ENCODE results near the gene RUFY1.
"Not testable (repeated sequence)": the region's sequence is repeated elsewhere in the genome, so short reads cannot be mapped to it uniquely, and the experiment has no call there.

The RUFY1 gene

DNA sequence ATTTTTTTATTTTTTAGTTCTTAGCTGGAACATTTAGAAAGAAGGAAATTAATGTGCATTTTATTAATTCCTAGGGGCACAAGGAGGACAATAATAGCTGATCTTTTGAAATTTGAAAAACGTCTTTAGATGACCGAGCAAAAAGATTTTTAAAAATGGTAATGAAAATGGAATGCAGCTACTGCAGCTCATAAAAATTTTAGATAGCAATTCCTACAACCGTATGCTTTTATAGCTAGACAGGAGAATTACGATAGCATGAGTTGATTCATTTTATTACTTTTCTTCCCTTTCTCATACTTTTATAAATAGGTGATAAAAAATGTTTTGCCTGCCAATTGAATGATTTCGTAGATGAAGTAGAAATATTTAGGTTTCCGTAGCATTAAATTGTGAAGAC, 13.7 kb upstream of the RUFY1 start:
- no peak for DNase-seq

DNA sequence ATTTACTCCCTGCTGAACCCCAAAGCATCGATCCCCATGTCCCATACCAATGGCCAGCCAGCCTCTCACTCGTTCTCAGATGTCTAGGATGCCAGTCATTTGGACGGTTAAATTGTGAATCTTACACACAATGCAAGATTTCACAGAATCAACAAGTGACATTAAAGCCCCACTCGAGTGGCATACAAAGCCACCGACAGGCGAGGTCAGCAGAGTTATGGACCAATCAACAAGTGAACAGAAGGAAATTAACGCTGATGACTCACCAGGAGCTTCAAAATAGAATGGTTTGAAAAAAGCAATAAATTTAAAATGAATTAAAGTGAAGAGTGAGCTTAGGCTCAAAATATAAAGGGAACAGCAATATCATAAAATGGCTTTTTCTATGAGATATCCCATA, 8.2 kb upstream of the RUFY1 start:
- no peak for DNase-seq

- not testable (repeated sequence) for DNase-seq
Observed at GRCh38 chr5:179543275-179543674, 7.1 kb upstream of the RUFY1 start.

DNA sequence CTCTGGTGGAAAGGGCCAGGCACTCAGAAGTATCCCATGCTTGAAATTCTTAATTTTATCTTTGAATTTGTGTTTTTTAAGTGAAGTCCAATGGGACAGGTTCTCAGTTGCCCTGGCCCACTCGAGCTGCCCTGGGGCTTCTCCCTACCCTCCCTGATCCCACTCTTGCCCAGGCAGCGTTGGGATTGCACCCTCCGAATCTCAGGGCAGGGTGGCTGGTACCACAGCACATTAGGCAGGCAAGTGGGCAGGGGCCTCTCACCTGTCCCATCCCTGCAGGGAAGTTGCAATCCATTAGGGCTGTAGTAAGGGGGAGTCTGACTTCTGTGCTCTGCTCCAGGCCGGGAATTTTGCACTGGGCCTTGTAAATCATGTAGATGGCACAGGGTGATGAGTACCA, 2.7 kb downstream of the RUFY1 start:
- no peak for DNase-seq

DNA sequence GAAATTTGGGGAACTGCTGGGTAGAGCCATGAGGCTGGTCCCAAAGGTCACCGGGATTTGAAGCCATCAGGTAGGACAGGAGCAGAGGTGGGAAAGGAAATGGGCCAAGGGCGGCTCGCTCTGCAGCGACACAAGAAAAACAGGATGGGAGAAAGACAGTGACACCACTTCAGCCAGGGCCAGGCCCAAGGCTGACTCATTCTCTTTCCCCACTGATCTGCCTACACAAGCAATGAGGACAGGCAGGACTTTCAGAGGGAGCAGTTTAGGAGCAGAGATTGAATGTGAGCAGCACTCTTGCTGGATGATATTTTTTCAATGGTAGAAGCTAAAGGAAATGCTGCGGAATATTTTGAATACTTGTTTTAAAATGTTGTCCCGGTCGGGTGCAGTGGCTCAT, 3.5 kb downstream of the RUFY1 start:
- DNase-seq: peak; percentile 91

DNA sequence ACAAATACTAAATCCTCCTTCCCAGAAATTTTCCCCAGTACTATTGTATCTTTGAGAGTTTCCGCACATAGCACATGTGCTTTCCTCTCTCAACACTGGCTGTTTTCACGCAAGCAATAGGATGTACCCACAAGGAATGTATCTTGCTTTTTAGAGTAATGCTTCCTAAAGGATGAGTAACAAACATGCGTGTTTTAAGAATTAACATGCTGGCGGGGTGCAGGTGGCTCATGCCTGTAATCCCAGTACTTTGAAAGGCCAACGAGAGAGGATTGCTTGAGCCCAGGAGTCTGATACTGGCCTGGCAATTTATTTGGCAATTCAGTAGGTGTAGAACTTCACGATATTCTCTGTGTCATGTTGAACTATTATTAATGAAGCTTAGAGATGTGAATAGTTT, 4.6 kb downstream of the RUFY1 start:
- no peak for DNase-seq

- DNase-seq: not testable (repeated sequence)
Observed at GRCh38 chr5:179558261-179558799, 8.0 kb downstream of the RUFY1 start.

DNA sequence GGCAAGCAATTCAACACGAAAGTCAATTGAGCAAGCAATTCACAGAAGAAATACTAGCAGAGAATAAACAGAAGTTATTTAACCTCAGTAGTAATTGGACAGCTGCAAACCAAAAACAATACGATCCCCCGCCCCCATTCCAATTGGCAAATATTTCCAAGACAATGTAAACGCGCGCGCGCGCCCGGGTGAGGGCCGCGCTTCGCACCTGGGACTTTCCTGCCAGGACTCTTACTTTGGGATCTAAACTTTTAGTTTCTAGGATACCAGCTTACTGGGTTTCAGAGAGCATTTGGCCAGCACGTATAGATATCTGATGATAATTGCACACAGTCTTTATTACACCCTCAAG, 8.6 kb downstream of the RUFY1 start:
- DNase-seq: peak; percentile 73

DNA sequence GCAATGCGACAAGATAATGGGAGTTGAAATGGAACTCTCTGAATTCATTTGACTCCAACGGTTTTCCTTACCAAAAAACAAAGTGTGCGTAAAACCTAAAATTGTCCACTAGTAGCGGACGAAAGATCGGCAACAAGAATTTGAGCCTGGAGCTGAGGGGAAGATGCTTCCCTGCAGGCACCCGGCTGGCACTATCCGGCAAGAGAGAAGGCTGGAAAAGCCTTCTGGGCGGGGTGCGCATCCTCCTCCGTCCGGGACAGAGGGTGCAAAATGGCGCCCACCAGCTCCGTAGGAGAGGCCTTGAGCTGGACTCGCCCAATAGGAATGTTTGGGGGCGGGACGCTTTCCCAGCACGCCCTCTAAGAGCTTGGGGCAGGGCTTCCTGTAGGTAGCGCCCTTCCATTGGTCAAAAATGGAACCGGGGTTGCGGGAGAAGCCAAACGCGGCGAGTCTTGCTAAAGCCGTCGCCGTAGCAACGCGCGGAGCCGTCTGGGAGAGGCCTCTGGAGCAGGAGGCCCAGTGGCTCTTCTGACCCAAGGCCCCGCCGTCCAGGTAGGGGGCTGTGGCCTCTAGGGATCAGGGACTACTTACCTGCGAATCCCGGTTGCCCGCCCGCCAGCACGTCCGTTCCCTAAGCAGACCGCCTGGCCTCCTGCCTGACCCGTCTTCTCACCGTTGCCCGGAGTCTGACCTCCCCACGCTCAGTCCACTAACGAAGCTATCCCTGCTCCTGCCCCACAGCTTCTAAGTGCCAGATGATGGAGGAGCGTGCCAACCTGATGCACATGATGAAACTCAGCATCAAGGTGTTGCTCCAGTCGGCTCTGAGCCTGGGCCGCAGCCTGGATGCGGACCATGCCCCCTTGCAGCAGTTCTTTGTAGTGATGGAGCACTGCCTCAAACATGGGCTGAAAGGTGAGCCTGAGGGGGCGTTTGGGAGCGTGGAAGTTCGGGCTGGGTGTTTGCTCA, 9.2 kb downstream of the RUFY1 start:
- peak; percentile 100 for DNase-seq

DNA sequence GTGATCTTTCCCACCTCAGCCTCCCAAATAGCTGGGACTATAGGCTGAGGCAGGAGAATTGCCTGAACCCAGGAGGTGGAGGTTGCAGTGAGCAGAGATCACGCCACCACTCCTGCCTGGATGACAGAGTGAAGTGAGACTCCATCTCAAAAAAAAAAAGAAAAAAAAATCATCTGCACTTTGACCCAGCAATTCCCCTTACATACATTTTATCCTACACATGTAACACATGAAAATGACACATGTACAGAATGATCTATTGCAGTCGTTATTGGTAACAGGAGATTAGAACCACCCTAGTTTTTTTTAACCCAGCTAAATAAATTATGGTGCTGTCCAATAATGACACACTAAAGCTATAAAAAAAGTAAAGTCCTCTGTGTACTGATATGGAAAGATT, 14.2 kb downstream of the RUFY1 start:
- no peak for DNase-seq

- DNase-seq: no peak
Observed at GRCh38 chr5:179568721-179569120, 18.4 kb downstream of the RUFY1 start.

DNA sequence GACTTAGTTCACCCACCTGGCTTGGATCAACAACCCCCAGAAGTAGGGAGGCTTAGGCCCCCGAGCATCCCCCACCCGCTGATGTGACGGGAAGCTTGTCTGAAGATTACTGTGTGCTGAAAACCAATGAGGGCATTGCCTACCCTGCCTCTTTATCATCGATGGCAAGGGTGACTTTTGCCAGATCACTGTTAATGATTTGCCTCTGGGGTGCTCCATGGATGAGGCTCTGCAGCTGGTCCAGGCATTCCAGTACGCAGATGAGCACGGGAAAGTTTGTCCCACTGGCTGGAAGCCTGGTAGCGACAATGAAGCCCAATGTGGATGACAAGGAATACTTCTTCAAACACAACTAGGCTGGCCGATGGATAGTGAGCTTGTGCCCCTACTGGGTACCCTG, 22.0 kb downstream of the RUFY1 start:
- no peak for DNase-seq

- no peak for DNase-seq
Observed at GRCh38 chr5:179577286-179577960, 27.1 kb downstream of the RUFY1 start.

DNA sequence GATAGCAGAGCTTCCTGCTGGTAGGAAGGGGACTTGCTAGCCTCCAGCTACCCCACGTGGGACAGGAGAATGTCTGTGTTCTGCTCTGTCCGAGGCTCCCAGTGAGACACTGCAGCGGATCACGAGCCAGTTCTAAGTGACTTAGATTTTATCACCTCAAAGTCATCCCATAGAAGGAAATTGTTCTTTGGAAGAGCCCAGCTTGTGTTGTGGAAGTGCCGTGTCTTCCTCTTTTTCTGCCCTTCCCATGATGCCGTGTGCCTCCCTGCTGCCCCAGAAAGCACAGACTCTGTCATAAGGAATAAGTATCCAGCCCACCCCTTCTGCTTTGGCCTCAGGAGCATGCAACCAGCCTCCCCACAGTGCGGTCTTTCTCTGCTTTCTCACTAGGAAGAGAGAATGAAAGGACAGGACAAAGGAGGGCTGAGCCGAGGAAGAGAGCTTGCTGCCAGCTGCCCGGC, 35.6 kb downstream of the RUFY1 start:
- no peak for DNase-seq

GRCh38 chr5:179588166-179588565, 37.8 kb downstream of the RUFY1 start:
- DNase-seq: peak; percentile 64

GRCh38 chr5:179595916-179596315, 45.6 kb downstream of the RUFY1 start:
- no peak for DNase-seq

DNA sequence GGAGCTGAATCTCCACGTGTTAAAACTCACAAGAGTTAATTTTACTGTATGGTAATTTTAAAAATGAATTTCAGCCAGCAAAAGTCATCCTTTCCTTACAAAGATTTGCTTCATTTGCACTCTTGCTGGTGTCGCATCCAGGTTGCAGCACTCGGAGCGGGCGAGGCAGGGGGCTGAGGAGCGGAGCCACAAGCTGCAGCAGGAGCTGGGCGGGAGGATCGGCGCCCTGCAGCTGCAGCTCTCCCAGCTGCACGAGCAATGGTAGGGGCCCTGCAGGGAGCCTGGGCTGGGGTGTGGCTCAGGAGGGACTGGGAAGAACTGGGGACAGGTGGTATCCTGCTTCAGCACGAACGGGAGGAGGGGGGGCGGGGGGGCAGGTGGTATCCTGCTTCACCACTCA, 46.1 kb downstream of the RUFY1 start:
- DNase-seq: no peak

DNA sequence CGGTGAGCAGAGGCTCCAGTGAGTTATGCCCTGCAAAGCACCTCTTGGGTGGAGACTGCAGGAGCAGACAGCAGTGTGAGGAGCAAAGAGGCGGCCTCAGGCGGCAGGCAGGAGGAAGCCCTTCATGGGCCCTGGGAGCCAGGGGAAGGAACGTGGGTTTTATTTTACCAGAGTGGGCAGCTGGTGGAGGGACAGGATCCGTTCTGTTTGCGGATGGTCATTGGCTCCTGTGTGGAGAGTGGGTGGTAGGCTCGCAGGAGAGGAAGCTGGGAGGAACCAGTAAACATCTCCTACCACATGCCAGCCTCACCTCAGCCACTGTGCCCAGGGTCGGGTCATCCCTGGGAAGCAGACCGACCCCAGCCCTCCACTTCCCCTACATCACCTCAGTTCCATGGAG, 48.7 kb downstream of the RUFY1 start:
- DNase-seq: no peak

DNA sequence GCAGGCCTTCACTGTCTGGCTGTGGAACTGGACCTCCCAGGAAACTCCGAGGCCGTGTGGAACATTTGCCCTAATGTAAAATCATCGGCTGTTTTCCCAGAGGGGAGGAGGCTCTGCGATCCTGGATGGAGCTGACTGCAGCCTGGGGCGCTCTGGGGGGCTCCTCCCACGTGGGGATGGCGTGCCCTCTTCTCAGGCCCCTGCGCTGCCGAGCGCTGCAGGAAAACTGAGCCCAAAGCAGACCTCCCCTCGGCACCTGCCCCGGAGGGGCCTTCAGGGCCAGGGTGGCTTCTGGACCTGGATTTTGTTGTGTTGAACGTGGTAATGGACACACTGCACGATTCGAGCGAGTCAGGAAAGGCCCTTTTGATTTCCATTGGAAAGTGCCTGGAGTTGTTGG, 49.2 kb downstream of the RUFY1 start:
- no peak for DNase-seq

DNA sequence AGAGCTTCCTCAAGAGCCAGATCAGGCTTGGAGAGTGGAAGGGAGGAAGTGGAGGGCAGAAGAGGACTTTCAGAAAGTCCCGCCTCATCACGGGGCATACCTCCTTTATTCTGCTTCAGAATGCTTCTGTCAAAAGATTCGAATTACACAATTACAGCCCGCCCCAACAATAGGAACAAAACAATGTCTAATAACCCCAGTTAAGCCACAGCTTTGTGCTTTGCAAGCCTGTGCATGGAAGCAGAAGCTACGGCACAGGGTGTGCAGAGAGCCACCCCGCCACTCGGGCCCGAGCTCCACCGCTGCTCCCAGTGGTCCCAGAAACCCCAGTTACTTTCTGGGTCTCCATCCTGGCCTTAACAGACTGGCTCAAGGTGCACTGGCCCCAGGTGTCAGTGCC, 49.6 kb downstream of the RUFY1 start:
- DNase-seq: no peak

- no peak for DNase-seq
Observed at GRCh38 chr5:179601871-179602625, 51.7 kb downstream of the RUFY1 start.

DNA sequence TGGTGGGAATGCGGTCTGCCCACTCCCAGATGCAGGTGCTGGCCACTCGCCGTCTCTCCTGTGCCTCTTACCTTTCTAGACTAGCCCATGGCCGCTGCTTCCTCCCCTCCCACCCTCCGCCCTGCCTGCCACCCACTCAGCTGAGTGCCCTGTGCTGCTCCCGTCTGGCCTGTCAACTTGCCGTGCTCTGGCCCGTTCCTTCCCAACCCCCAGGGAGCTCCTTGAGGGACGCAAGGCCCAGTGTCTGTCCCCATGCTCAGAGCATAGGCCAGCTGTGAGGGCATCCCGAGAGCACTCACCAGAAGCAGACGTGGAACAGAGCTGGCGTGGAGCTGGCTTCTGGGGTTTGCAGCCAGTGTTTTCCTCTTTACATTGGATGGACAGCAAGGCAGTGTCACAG, 53.0 kb downstream of the RUFY1 start:
- no peak for DNase-seq

Measured in islet precursor cell (in vitro differentiated cells).